ENCODE data around the gene IQCH.

The IQCH gene

DNA sequence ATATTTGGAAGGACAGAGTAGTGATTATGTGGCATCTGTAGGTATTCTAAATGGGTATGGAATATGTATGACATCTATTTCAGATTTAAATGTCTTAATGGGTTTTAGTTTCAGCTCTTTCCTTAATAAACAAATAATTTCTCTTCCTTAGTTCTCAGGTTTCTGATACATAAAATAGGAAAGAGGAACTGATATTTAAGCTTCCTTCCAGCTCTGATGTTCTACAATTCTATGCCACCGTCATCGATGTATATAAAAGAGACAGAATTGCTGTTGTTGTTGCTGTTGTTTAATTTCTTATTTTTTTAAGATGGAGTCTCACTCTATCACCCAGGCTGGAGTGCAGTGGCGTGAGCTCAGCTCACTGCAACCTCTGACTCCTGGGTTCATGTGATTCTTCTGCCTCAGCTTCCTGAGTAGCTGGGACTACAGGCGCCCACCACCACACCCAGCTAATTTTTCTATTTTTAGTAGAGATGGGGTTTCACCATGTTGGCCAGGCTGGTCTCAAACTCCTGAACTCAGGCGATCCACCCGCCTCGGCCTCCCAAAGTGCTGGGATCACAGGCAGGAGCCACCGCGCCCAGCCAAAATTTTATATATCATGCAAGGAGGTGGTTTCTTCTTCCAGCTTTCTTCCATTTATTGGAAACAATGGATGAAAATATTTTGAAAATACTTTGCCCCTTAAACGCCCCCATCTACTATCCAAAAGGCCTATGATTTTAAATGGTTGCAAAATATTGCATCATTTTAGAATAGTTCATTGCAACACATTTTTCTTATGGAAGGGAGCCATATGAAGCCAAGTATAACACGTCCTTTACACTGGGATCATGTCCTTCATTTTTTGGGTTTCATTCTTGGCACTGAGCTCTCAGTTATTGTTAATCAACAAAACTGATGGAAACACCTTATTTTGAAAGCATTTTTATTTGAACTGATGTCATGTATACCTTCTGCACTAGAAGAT lies 252.5 kb downstream of the IQCH start:
- Histone ChIP-seq H3K9me3 (ENCODE audit: control insufficient read depth, low read length) (no peaks in the 10 kb centered on the region), H3K4me3 (ENCODE audit: low read length) (no peak overlapping the region), H3K4me1 (ENCODE audit: control insufficient read depth, insufficient read depth, low read length) (no peaks in the 10 kb centered on the region), H3K36me3 (ENCODE audit: control insufficient read depth, insufficient read depth, low read length) (no peaks in the 10 kb centered on the region), H3K27me3 (ENCODE audit: control insufficient read depth, insufficient read depth, low read length) (no peaks in the 10 kb centered on the region), H3K9ac (ENCODE audit: low read length) (no peak overlapping the region)

DNA sequence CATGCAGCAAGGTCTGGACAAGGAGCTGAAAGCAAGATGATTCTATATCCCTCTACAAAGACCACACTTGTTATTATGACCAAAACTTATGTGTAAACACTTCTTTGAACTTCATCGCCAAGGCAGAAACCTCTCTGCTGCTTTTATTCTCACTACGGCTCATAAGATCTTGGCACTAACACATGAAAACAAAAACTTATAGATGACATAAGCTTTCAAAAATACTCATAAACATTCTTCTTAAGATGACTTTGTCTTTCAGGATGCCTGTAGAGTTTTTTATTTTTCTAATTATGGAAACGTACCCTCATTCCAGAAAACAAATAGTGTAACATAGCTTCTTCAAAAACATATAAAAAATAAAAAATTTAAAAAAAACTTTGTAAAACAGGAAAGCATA lies 253.8 kb downstream of the IQCH start:
- Histone ChIP-seq H3K9me3 (ENCODE audit: control insufficient read depth, low read length) (no peaks in the 10 kb centered on the region), H3K9ac (ENCODE audit: low read length) (no peak overlapping the region), H3K36me3 (ENCODE audit: control insufficient read depth, insufficient read depth, low read length) (no peaks in the 10 kb centered on the region), H3K27me3 (ENCODE audit: control insufficient read depth, insufficient read depth, low read length) (no peaks in the 10 kb centered on the region), H3K4me1 (ENCODE audit: control insufficient read depth, insufficient read depth, low read length) (no peaks in the 10 kb centered on the region), H3K4me3 (ENCODE audit: low read length) (no peak overlapping the region)

- Histone ChIP-seq H3K27me3 (ENCODE audit: control insufficient read depth, insufficient read depth, low read length) (no peaks in the 10 kb centered on the region), H3K9ac (ENCODE audit: low read length) (no peak overlapping the region), H3K4me3 (ENCODE audit: low read length) (no peak overlapping the region), H3K9me3 (ENCODE audit: control insufficient read depth, low read length) (no peaks in the 10 kb centered on the region), H3K36me3 (ENCODE audit: control insufficient read depth, insufficient read depth, low read length) (no peaks in the 10 kb centered on the region), H3K4me1 (ENCODE audit: control insufficient read depth, insufficient read depth, low read length) (no peaks in the 10 kb centered on the region)
Observed at GRCh38 chr15:67509918-67510317, 255.3 kb downstream of the IQCH start.

DNA sequence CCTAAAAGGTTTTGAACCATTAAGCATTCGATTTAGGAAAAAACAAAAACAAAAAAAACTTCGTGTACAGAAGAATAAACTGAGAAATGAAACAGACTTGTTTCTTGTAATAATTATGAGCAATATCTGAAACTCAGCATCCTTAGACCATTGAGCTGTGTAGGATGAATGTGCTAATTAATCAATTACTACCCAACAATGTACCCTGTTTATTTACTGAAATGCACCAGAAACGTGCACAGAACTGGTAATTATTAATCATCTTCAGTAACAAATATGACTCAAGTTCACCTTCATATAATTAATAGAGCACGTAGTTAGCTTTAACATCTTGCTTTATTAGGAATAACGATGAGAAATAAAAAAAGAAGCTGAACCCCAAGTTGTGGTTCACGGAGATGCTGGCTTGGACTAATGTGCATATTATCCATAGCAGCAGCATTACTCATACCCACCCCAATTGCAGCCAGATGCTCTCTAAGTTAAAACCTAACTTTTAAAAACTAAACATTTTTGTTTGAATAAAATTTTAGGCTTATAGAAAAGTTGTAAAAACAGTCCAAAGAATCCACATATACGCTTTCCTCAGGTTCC lies 256.1 kb downstream of the IQCH start:
- Histone ChIP-seq H3K9me3 (ENCODE audit: control insufficient read depth, low read length) (no peaks in the 10 kb centered on the region), H3K9ac (ENCODE audit: low read length) (no peak overlapping the region), H3K4me1 (ENCODE audit: control insufficient read depth, insufficient read depth, low read length) (no peaks in the 10 kb centered on the region), H3K27me3 (ENCODE audit: control insufficient read depth, insufficient read depth, low read length) (no peaks in the 10 kb centered on the region), H3K36me3 (ENCODE audit: control insufficient read depth, insufficient read depth, low read length) (no peaks in the 10 kb centered on the region), H3K4me3 (ENCODE audit: low read length) (no peak overlapping the region)

- Histone ChIP-seq H3K27me3 (ENCODE audit: control insufficient read depth, insufficient read depth, low read length) (no peaks in the 10 kb centered on the region), H3K36me3 (ENCODE audit: control insufficient read depth, insufficient read depth, low read length) (no peaks in the 10 kb centered on the region), H3K9ac (ENCODE audit: low read length) (no peak overlapping the region), H3K9me3 (ENCODE audit: control insufficient read depth, low read length) (no peaks in the 10 kb centered on the region), H3K4me1 (ENCODE audit: control insufficient read depth, insufficient read depth, low read length) (no peaks in the 10 kb centered on the region), H3K4me3 (ENCODE audit: low read length) (no peak overlapping the region)
Observed at GRCh38 chr15:67511606-67512005, 257.0 kb downstream of the IQCH start.

DNA sequence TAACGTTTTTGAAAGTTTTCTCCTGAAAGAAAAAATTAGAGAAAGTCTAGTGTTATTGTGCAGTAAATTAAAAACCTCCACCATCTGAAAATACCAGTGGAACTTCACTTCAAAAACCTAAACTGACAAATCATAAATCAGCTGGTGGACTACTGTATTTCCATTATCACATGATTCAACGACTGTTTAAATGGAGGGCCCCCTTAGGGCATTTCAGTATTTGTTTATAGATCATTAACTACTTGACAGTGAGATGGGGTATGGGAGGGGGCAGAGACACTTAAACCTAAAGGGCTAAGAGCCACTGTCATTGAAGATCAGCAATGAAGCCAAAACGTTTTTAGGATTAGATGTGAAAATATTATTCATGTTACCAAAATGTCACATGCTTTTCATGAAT lies 257.6 kb downstream of the IQCH start:
- no peak overlapping the region for H3K4me3 ChIP-seq (ENCODE audit: low read length)
- no peaks in the 10 kb centered on the region for H3K27me3 ChIP-seq (ENCODE audit: control insufficient read depth, insufficient read depth, low read length)
- H3K4me1 ChIP-seq (ENCODE audit: control insufficient read depth, insufficient read depth, low read length): no peaks in the 10 kb centered on the region
- H3K9ac ChIP-seq (ENCODE audit: low read length): no peak overlapping the region
- H3K36me3 ChIP-seq (ENCODE audit: control insufficient read depth, insufficient read depth, low read length): no peaks in the 10 kb centered on the region
- H3K9me3 ChIP-seq (ENCODE audit: control insufficient read depth, low read length): no peaks in the 10 kb centered on the region

GRCh38 chr15:67512933-67513714 lies 258.5 kb downstream of the IQCH start:
- H3K27me3 ChIP-seq (ENCODE audit: control insufficient read depth, insufficient read depth, low read length): no peaks in the 10 kb centered on the region
- no peaks in the 10 kb centered on the region for H3K36me3 ChIP-seq (ENCODE audit: control insufficient read depth, insufficient read depth, low read length)

GRCh38 chr15:67515090-67515489 lies 260.5 kb downstream of the IQCH start:
- Histone ChIP-seq H3K4me3 (ENCODE audit: low read length) (no peak overlapping the region), H3K4me1 (ENCODE audit: control insufficient read depth, insufficient read depth, low read length) (no peaks in the 10 kb centered on the region), H3K9ac (ENCODE audit: low read length) (no peak overlapping the region), H3K36me3 (ENCODE audit: control insufficient read depth, insufficient read depth, low read length) (no peaks in the 10 kb centered on the region), H3K9me3 (ENCODE audit: control insufficient read depth, low read length) (no peaks in the 10 kb centered on the region), H3K27me3 (ENCODE audit: control insufficient read depth, insufficient read depth, low read length) (no peaks in the 10 kb centered on the region)

More at GRCh38 chr15:67512933-67513714, 258.5 kb downstream of the IQCH start:
- H3K4me3 ChIP-seq (ENCODE audit: low read length): no peak overlapping the region
- no peaks in the 10 kb centered on the region for H3K9me3 ChIP-seq (ENCODE audit: control insufficient read depth, low read length)
- no peak overlapping the region for H3K9ac ChIP-seq (ENCODE audit: low read length)
- H3K4me1 ChIP-seq (ENCODE audit: control insufficient read depth, insufficient read depth, low read length): no peaks in the 10 kb centered on the region

- Histone ChIP-seq H3K27me3 (ENCODE audit: control insufficient read depth, insufficient read depth, low read length) (no peaks in the 10 kb centered on the region), H3K9ac (ENCODE audit: low read length) (no peak overlapping the region), H3K4me3 (ENCODE audit: low read length) (no peak overlapping the region), H3K36me3 (ENCODE audit: control insufficient read depth, insufficient read depth, low read length) (no peaks in the 10 kb centered on the region), H3K4me1 (ENCODE audit: control insufficient read depth, insufficient read depth, low read length) (no peaks in the 10 kb centered on the region), H3K9me3 (ENCODE audit: control insufficient read depth, low read length) (no peaks in the 10 kb centered on the region)
Observed at GRCh38 chr15:67515557-67515956, 261.0 kb downstream of the IQCH start.

DNA sequence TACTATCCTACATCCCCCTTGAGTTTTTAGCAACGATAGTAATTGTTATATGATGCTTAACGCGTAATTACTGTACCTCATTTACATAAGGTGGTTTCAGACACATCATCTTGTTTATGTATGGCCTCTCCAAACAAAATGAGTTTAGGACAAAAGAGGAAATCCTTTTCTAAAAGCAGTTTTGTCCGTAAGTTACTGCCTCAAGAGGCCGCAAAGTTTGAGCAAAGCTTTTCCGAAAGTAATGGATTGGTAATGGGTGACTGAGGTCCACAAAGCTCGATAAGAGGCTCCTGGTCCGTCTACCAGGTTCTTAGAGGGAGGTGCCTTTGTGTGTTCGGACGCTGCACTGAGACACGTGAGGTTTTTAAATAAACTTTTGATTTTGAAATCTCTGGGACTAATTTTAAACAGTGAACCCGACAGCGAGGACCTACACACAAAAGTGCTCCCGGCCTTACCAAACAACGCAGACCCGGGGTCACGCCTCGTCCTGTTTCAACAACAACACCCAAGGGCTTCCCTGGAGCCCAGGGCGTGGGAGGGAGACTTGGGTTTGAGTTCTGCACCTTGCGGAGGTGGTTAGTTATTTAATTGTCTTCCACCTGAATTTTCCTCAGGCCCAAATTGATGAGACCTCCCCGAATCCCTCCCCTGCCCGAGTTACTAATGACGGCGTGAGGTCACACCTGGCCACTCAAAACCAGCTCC lies 265.9 kb downstream of the IQCH start:
- Histone ChIP-seq H3K9me3 (ENCODE audit: control insufficient read depth, low read length) (no peaks in the 10 kb centered on the region), H3K4me3 (ENCODE audit: low read length) (peak overlapping the region; percentile 57), H3K27me3 (ENCODE audit: control insufficient read depth, insufficient read depth, low read length) (no peaks in the 10 kb centered on the region), H3K36me3 (ENCODE audit: control insufficient read depth, insufficient read depth, low read length) (no peaks in the 10 kb centered on the region), H3K9ac (ENCODE audit: low read length) (peak overlapping the region; percentile 91), H3K4me1 (ENCODE audit: control insufficient read depth, insufficient read depth, low read length) (peaks cover 11% of the 10 kb centered on the region)

DNA sequence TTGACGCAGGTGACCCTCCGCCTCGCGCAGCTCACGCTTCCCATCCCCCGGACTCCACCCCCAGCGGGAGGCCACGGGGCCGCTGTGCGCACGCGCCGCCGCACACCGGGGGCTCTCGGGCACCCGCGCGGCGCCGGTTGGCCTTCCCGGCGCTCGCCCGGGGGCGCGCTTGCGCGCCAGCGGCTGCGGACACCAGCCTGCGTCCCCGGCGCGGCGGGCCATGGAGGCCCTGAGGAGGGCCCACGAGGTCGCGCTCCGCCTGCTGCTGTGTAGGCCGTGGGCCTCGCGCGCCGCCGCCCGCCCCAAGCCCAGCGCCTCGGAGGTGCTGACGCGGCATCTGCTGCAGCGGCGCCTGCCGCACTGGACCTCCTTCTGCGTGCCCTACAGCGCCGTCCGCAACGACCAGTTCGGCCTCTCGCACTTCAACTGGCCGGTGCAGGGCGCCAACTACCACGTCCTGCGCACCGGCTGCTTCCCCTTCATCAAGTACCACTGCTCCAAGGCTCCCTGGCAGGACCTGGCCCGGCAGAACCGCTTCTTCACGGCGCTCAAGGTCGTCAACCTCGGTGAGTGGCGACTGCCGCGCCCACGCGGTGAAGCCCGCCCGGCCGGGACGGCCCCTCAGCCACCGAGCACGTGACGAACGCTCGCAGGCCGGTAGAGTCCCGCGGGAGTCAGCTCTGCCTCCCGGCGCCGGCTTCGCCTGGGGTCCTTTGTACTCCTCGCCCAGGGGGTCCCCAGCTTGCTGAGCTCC lies 266.6 kb downstream of the IQCH start, which contains the start of gene C15orf61:
Gene C15orf61 (plus strand): TSS at position 103 of the 754 bp plus-strand sequence. CDS start 118 bp downstream, at position 221.
- Histone ChIP-seq H3K36me3 (ENCODE audit: control insufficient read depth, insufficient read depth, low read length) (no peaks in the 10 kb centered on the region), H3K9ac (ENCODE audit: low read length) (peak within 1 kb of the TSS; percentile 91), H3K9me3 (ENCODE audit: control insufficient read depth, low read length) (no peaks in the 10 kb centered on the region), H3K27me3 (ENCODE audit: control insufficient read depth, insufficient read depth, low read length) (no peaks in the 10 kb centered on the region), H3K4me1 (ENCODE audit: control insufficient read depth, insufficient read depth, low read length) (peaks cover 11% of the 10 kb centered on the region), H3K4me3 (ENCODE audit: low read length) (peak within 1 kb of the TSS; percentile 95)

Measured in mucosa of stomach (tissue), 1 donor.